Measurements from ENCODE around the gene BTG2. TPM values are rescaled to one million over a fixed set of nuclear protein-coding genes. Genes with fewer than 3 reads are reported as not detected.

Gene BTG2
- total RNA-seq, 1 donor from 2014 or later: 110 TPM

- Mint-ChIP-seq H3K27me3 (no peaks in the 10 kb centered on the region), H3K4me1 (ENCODE audit: low read depth) (peaks cover 47% of the 10 kb centered on the region), H3K9me3 (ENCODE audit: low read depth) (no peaks in the 10 kb centered on the region), H3K36me3 (ENCODE audit: insufficient read depth) (peaks cover 7% of the 10 kb centered on the region), H3K4me3 (ENCODE audit: low read depth) (no peak overlapping the region), H3K27ac (no peak overlapping the region)
- TF ChIP-seq CTCF (IDR thresholded peaks at IDR 0.05; ENCODE audit: unreplicated experiment): no peak
- DNase-seq (ENCODE audit: low spot score, unreplicated experiment): no peak
Measured at GRCh38 chr1:203318229-203318517, 12.9 kb downstream of the BTG2 start.

- TF ChIP-seq CTCF (IDR thresholded peaks at IDR 0.05; ENCODE audit: unreplicated experiment): no peak
- Mint-ChIP-seq H3K27me3 (no peaks in the 10 kb centered on the region), H3K9me3 (ENCODE audit: low read depth) (no peaks in the 10 kb centered on the region), H3K27ac (peak overlapping the region; percentile 91), H3K36me3 (ENCODE audit: insufficient read depth) (no peaks in the 10 kb centered on the region), H3K4me3 (ENCODE audit: low read depth) (no peak overlapping the region), H3K4me1 (ENCODE audit: low read depth) (peaks cover 66% of the 10 kb centered on the region)
- DNase-seq (ENCODE audit: low spot score, unreplicated experiment): no peak
Measured at GRCh38 chr1:203320591-203321272, 15.4 kb downstream of the BTG2 start.

- TF ChIP-seq CTCF (IDR thresholded peaks at IDR 0.05; ENCODE audit: unreplicated experiment): no peak
- Mint-ChIP-seq H3K27me3 (no peaks in the 10 kb centered on the region), H3K36me3 (ENCODE audit: insufficient read depth) (no peaks in the 10 kb centered on the region), H3K27ac (peak overlapping the region; percentile 91), H3K4me1 (ENCODE audit: low read depth) (peaks cover 68% of the 10 kb centered on the region), H3K4me3 (ENCODE audit: low read depth) (no peak overlapping the region), H3K9me3 (ENCODE audit: low read depth) (no peaks in the 10 kb centered on the region)
- DNase-seq (ENCODE audit: low spot score, unreplicated experiment): no peak
Measured at GRCh38 chr1:203321273-203322052, 16.1 kb downstream of the BTG2 start.

- Mint-ChIP-seq H3K4me3 (ENCODE audit: low read depth) (no peak overlapping the region), H3K9me3 (ENCODE audit: low read depth) (no peaks in the 10 kb centered on the region), H3K4me1 (ENCODE audit: low read depth) (peaks cover 65% of the 10 kb centered on the region), H3K27me3 (no peaks in the 10 kb centered on the region), H3K27ac (peak overlapping the region; percentile 2), H3K36me3 (ENCODE audit: insufficient read depth) (no peaks in the 10 kb centered on the region)
- no peak for TF ChIP-seq CTCF (IDR thresholded peaks at IDR 0.05; ENCODE audit: unreplicated experiment)
- DNase-seq (ENCODE audit: low spot score, unreplicated experiment): no peak
Measured at GRCh38 chr1:203322500-203323179, 17.3 kb downstream of the BTG2 start.

GRCh38 chr1:203323587-203323986 is 18.3 kb downstream of the BTG2 start:
- no peak for DNase-seq (ENCODE audit: low spot score, unreplicated experiment)
- Mint-ChIP-seq H3K9me3 (ENCODE audit: low read depth) (no peaks in the 10 kb centered on the region), H3K27ac (no peak overlapping the region), H3K27me3 (no peaks in the 10 kb centered on the region), H3K4me1 (ENCODE audit: low read depth) (peaks cover 69% of the 10 kb centered on the region), H3K4me3 (ENCODE audit: low read depth) (no peak overlapping the region), H3K36me3 (ENCODE audit: insufficient read depth) (no peaks in the 10 kb centered on the region)
- TF ChIP-seq CTCF (IDR thresholded peaks at IDR 0.05; ENCODE audit: unreplicated experiment): no peak

Data from progenitor cell of endocrine pancreas (in vitro differentiated cells).